Subcutaneous adipose tissue (tissue), 4 donors: ENCODE results near the gene FRMD5. TPM values are rescaled to one million over a fixed set of nuclear protein-coding genes. Genes with fewer than 3 reads are reported as not detected.

Experiments used
- total RNA-seq, 4 donors: library from RNA; depleted of rRNA; stranded (reverse); fragments of >200 nt; gene quantifications; one replicate each; pipeline ENCODE4 v1.1.0, GENCODE V29; 2016
- TF ChIP-seq, protein P1 (sequence below): fragments of 450-650 bp; IDR thresholded peaks from one replicate; pipeline ENCODE4 v1.5.1; 2016; ENCODE audit warnings: low read depth, mild to moderate bottlenecking, control low read depth, antibody characterized with exemption, moderate library complexity

The FRMD5 gene
- total RNA-seq, 4 donors from 2014 or later = 0.34 TPM; not detected in 3

DNA sequence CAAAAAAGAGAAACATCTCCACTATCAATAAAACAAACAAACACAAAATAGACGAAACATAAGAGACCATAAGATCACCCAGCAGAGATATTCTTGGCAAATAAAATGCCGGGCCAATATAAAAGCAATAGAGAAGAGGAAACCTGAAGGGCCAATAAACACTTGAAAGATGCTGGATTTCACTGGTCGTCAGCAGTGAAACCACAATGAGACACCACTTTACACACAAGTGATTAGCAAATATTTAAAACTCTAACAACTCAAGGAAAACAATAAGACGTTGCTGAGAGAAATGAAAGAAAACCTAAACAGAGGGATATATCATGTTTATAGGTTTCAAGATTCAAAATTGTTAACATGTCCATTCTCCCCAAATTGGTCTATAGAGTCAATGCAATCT is 219.7 kb downstream of the FRMD5 start:
- TF ChIP-seq, protein P1, sequence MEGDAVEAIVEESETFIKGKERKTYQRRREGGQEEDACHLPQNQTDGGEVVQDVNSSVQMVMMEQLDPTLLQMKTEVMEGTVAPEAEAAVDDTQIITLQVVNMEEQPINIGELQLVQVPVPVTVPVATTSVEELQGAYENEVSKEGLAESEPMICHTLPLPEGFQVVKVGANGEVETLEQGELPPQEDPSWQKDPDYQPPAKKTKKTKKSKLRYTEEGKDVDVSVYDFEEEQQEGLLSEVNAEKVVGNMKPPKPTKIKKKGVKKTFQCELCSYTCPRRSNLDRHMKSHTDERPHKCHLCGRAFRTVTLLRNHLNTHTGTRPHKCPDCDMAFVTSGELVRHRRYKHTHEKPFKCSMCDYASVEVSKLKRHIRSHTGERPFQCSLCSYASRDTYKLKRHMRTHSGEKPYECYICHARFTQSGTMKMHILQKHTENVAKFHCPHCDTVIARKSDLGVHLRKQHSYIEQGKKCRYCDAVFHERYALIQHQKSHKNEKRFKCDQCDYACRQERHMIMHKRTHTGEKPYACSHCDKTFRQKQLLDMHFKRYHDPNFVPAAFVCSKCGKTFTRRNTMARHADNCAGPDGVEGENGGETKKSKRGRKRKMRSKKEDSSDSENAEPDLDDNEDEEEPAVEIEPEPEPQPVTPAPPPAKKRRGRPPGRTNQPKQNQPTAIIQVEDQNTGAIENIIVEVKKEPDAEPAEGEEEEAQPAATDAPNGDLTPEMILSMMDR = no peak

DNA sequence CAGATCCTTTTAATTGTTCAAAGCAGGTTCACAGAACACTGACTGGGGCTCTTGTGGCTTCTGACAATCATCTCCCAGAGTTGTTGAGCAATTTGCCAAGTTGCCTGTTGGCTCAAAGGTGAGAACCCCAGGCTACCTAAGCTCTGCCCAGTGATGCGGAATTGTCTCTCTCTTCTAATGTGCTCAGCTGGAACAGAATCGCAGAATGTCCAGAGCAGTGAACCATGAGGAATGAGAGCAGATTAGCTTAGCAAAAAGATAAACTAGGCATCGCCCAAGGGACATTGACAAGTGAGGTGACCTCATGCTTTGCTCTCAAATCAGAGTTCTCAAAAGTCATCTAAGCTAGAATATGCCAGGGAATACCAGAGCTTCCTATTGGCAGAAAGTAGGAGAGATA is 220.2 kb downstream of the FRMD5 start:
- TF ChIP-seq, protein P1 = no peak

DNA sequence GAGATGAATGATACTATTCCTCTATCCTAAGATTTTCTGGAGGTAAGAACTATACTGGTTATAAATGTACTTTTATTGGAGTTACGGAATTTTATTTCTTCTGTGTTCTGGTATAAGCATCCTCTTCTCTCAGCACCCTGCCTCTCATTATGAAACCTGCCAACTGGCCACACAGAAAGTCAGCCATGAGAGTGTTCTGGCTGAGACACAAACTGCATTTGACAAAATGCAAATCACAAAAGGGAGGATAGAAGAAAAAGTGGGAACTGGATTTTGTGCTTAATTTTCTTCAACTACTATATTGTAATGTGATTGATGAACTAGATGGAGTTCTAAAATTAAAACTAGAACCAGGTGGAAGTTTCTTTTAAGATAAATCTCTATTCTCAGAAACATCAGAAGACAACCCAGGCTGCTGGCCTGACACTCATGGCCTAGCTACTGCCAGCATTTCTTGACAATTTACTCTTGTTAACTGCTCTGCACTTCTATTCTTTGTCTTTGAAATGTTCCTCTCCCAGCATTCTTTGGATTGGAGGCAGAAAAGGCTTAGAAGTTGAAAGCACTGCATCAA is 225.2 kb downstream of the FRMD5 start:
- TF ChIP-seq, protein P1 = no peak

DNA sequence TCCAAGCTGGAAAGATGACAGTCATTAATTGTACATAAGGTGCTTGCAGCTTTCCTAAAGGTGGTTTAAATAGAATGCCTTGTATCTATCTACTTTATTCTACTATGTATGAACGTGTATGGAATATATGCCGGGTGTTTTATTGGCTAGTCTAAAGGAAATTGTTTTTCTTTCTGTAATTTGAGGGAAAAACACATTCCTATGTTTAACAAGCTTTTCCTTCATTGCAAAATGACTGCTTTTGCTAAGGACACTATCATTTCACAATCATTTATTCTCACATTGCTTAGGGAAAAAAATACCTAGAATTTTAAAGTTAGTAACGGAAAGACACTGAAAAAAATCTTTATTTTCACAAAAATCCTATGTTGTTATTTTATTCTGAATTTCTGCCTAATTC is 226.5 kb downstream of the FRMD5 start:
- TF ChIP-seq, protein P1 = no peak

DNA sequence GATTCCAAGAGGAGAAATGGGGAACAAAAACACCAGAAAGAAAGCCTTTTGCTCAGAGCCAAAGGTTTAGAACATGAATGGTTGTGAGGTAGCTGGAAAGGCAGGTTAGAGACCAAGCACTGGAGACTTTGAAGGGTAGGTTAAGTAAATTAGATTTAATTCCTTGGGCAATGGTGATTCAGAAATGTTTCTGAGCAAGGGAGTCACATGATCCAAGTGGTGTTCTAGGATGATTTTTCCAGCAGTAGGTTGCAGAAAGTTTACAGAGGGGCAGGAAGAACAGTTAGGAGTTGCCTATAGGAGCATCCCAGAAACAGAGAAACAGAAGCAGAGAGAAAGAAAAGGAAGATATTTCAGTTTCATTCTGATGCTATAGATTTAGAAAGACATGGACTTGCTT is 228.4 kb downstream of the FRMD5 start:
- TF ChIP-seq, protein P1 = no peak

DNA sequence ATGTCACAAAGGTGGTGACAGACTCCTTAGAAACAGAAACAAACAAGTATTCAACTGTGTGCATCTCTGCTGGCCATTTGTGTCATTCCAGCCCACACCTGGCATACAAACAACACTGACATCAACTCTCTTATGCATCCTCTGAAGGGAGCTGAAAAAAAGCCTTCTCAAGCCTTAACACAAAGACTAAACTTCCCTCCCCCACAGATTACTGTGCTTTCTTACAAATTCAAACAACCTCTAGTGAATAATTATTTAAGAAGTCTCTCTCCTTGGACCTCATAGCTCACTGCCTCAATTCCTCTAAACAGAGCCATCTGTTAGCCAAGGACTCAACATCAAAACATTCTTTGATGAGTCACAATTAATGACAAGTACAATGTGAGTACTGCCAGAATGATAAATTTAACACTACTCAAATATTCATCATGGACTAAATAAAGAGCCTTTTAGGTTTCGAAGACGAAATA is 236.2 kb downstream of the FRMD5 start:
- TF ChIP-seq, protein P1 = no peak

DNA sequence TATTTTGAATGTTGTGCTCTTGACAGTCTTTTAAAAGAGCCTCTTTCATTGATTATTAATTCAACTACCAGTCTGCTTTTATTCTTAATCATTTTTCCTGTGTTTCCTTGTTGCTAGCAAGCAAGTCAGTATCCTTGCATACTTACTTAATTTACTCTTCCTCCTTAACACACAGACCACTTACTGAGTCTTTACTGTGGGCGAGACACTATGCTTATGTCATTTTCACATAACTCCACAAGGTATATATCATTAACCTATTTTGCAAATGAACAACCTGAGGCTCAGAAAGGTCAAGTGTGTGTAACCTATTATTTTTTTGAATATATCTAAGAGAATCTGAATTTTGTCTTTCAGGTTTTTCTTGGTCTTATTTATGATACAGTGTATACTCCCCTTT is 237.3 kb downstream of the FRMD5 start:
- TF ChIP-seq, protein P1 = no peak
